IPS-NIHi7 (cell line): ENCODE data around the gene MANBA.
A peak's percentile ranks its signal among the peaks of the same experiment; 100 is the strongest.
"Not testable (repeated sequence)": the region's sequence is repeated elsewhere in the genome, so short reads cannot be mapped to it uniquely, and the experiment has no call there.

Source experiments
- DNase-seq: peaks from one replicate; pipeline ENCODE4 v3.0.0; 2012; ENCODE audit warnings: mixed read lengths; ENCODE audit errors: extremely low spot score

Gene MANBA

DNA sequence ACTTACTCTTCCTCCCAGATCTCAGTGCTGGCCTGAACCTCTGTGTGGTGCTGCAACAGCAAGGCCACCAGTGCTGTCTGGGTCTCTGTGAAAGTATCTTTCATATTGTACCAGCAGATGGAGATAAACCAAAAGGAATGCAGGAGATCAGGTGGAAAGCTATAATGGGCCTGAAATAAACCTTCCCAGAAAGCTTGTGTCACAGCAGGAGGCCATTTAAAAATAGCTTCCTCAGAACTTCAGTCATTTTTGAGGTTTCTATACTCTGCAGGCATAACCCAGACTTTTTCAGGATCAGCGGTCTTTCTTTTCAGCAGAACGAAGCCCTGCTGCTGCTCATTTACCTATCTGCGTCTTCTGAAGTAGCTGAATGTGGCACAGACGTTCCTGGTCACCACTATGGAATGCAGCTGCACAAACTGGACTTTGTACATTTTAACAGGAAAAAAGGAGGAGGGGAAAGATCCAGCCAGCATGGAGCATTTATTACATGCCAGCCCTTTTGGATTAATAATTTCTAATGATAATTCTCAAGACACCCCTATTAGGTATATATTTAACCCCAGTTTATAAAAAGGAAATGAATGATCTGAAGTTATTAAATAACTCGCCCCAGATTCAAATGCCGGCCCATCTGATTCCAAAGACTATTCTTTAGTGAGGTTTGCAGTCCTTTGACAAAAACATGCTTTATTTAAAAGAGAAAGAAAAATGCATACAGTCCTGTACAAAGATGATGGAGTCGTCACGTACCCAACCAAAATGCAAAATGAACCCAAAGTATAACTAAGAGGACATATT lies 139.9 kb downstream of the MANBA start:
- peak; percentile 45 for DNase-seq

DNA sequence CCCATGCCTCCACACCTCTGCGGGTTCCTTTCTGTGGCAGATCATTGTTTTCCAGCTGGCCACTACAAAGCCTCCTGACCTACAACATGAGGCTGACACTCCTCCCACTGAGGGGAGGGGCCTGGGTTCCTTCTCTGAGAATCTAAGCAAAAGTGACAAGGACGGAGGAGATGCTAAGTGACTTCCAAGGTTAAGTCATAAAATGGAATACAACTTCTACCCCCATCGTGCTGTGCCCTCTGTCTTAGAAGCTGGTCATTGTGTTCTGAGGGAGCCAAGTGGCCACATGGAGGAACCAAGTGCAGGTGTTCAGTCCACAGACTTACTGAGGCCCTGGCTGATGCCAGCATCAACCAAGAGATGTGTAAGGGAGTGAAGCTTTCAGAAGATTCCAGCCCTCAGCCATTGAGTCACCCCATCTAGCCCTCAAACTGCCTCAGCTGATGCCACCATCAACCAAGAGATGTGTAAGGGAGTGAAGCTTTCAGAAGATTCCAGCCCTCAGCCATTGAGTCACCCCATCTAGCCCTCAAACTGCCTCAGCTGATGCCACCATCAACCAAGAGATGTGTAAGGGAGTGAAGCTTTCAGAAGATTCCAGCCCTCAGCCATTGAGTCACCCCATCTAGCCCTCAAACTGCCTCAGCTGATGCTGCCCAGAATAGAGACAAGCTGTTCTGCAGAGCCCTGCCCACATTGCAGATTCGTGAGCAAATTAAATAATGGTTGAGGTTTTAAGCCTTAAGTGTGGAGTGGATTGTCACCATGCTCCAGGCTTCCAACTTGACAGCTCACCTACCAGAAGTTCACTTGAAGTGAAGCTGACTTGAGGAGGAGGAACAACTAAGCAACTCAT lies 140.8 kb downstream of the MANBA start:
- not testable (repeated sequence) for DNase-seq

DNA sequence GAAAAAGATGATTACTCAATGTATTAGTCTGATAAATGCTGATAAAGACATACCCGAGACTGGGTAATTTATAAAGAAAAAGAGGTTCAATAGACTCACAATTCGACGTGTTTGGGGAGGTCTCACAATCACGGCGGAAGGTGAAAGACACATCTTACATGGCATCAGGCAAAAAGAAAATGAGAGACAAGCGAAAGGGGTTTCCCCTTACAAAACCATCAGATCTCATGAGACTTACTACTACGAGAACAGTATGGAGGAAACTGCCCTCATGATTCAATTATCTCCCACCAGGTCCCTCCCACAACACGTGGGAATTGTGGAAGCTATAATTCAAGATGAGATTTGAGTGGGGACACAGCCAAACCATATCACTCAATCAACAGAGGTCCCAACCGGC lies 141.7 kb downstream of the MANBA start:
- DNase-seq = not testable (repeated sequence)

DNA sequence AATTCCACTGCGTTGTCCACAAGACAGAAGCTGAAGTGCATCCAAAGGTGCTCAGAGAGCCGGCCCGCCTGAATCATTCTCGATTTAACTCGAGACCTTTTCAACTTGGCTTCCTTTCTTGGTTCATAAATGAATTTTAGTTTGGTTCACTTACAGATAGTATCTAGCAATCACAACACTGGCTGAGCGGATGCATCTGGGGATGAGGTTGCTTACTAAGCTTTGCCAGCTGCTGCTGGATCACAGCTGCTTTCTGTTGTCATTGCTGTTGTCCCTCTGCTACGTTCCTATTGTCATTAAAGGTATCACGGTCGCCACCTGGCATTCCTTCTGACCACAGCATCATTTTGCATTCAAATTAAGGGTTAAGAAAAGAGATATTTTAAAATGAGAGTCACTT lies 144.1 kb downstream of the MANBA start:
- DNase-seq = peak; percentile 38

DNA sequence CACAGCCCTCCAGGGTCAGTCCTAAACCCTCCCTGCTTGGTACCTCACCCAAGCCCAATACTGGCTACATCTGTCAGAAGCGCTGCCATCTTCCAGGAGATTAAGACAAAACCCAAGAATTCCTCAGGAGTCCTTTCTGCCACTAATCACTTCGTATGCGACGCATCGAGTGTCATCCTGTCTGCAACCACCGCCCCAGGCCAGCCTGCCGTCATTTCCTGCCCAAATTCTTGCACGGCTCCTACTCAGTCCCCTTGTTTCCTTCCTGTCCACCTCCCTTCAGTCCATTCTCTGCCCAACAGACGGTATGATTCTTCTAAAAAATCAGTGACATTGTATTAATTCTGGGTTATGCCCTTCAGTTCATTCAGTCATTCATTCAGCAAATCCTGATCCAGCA lies 146.0 kb downstream of the MANBA start:
- no peak for DNase-seq

DNA sequence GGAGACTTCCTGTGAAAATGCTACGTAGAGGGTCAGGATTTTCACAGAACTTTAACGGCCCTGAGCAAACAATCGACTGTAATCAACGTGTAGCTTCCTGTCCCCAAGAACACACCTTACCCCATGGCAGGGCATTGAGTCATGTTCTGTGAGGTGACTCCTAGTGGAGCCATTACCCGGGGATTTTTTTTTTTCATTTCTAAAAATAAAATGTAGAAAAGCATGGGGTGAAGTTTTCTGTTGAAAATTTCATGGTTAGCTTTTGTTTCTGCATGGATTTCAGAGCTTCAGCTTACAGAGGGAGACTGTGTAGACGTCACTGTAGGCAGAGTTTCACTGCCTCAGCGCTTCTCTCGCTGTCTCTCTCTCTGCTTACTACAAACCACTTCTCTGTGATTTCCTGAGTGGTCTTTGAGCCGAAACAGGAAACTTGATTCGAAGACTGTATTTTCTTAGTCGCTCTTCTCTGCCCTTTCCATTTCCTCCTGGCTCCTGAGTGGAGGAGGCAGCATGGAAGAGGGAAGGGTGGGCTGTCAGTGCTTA lies 147.9 kb downstream of the MANBA start:
- DNase-seq = no peak

DNA sequence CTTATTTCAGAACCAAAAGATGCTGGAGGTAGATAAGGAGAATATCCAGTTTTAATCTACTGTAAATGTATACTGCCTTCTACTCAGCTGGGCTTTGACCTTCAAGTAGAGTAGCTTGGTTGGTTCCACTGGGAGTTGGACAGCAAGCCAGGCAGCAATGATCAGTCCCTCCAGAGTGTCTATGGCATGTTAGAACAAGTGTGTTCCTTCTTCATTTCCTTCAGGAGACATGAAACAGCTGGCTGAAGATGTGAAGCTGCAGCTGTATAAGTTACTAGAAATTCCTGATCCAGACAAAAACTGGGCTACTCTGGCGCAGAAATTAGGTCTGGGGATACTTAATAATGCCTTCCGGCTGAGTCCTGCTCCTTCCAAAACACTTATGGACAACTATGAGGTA lies 148.6 kb downstream of the MANBA start:
- DNase-seq = no peak

DNA sequence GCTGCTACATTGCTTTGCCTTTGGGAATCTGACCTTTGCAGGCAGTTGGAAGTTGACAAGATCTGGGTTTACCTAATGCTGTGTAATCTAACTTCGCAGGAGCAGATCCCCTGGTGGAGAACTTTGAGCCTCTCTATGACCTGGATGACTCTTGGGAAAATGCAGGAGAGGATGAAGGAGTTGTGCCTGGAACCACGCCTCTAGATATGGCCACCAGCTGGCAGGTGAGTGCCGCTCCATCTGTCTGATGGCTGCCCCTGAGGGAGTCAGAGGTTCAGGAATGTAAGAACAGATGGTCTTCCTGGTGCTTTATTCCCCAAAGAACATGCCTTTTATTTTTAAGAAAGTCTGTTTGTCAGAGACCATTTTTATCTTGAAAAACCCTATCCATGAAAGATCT lies 150.3 kb downstream of the MANBA start:
- no peak for DNase-seq

DNA sequence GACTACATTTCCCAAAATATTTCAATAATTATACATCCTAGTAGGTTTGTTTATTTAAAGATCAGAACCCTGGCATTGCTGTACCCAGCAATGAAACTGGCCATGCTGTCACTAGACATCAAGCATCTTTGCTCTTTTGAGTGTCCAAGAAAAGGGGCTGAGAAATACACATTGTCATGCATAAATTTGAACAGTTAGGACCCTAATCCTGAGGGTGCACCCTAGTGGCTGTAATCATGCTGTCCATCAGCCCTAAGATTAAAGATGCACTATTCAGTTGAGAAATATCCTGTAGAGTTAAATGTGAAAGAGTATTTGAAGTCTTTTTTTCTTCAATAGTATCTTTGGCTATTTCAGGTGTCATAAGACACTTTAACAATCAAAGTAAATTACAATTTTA lies 150.8 kb downstream of the MANBA start:
- DNase-seq = no peak

DNA sequence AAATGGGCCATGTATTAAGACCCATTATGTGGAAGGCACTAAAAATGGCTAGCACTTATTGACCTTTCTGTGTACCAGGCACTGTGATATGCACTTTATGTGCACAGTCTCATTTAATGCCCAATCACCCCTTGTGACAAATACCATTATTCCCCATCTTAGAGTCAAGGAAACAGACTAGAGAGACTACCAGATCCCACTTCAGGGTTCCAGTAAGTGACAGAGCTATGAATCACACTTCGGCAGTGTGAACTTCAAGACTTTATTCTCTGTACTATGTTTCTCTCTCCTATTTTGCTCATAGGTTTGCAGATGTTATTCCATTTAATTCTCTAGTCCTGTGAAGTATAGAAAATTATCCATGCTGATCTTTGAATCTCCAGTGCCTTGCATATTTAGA lies 152.6 kb downstream of the MANBA start:
- no peak for DNase-seq

DNA sequence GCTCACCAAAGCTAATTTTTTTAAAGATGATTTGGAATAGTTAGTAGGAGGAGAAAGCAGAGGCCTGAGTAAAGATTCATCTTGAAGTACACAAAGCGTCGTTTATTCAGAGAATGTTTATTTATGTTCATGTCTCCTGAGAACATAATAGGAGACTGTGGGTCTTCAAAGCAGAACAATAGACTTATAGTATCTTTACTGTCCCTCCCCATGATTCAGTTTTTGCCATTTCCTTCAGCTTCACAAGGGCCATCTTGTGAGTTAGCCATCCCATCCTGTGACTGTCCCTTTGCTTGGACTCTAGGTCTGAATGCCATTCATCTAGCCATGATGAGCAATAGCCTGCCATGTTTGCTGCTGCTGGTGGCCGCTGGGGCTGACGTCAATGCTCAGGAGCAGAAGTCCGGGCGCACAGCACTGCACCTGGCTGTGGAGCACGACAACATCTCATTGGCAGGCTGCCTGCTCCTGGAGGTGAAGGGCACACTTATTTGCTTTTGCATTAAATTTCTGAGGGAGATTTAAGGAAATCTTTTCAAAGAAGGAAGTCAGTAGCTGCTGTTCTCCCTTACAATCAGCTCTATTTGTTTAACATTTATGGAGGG lies 153.8 kb downstream of the MANBA start:
- no peak for DNase-seq

DNA sequence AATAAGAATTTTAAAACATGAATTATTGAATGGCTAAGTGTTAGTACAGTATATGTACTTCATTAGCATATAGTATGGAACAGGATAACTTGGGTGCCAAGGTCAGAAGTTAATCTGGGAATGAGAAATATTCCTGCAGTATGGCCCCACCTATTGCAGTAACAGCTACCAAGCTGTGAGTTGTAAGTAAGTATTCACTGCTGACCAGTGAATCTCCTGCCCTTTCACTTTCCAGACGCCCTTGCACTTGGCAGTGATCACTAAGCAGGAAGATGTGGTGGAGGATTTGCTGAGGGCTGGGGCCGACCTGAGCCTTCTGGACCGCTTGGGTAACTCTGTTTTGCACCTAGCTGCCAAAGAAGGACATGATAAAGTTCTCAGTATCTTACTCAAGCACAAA lies 154.5 kb downstream of the MANBA start:
- no peak for DNase-seq

DNA sequence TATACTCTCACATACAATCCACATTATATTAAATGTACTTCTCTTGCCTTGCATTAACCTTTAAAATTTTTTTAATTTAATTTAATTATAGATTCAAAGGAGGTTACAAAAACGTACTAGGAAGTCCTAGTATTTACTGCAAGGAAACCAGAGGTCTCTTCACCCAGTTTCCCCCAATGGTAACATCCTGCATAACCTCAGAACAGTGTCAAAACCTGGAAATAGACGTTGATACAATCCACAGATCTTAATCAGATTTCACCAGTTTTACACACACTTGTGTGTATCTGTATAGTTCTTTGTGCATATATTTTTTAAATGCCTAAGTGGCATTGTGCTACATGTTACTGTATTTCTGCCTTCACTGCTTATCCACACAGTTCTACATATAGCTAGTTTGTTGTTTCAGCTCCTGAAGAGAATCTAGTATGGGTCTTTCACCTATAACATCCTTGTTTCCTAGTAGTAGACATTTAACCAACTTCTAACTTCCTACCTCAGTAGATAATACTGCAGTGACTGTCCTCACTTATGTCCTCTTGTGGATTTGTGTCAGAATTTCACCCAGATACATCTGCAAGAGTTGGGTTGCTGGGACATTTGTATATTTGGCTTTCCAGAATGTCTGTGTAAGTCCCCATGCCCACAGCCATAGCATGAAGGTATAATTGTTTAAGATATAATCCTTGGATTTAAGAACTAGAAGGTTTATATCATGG lies 156.4 kb downstream of the MANBA start:
- no peak for DNase-seq

DNA sequence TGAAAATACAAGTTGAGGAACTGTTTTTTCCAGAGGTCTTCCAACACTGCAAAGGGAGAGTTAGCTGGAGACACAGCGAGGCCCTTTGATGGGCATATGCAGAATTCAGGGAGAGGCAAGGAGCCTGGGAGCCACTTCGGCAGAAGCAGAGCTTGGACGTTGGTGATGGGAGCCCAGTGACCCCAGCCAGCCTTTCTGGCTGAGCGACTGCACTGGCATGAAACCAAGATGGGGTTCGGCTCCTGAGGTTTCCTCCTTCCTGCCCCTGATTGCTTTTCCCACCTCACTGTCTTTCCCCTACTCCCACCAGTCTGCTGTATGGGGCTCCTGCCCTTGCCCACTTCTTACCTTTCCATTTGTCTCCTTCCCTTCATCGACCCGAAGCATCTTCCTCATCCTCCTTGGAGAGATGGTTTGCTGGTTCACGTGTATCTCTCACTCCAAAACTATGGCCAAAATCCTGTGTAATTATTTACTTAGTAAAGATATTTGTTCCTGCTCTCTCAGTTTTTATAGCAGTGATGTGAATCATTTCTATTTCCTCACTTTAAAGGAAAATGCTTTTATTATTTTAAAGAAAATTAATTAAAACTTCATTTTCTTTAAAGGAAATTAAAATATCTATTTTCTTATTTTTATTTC lies 159.1 kb downstream of the MANBA start:
- no peak for DNase-seq

DNA sequence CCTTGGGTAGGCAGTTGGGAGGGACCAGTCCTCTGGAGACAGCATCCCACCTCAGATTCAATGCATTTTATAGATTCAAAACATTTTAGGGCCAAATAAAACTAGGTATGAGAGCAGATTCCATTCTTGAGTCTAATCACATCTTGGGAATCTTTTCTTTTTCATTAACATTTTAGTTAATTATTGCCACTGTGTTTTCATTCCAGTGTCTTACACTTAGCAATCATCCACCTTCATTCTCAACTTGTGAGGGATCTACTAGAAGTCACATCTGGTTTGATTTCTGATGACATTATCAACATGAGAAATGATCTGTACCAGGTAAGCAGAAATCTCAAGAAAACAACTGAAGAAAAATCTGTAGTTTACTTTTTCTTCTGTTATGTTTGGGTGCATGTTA lies 160.1 kb downstream of the MANBA start:
- no peak for DNase-seq

DNA sequence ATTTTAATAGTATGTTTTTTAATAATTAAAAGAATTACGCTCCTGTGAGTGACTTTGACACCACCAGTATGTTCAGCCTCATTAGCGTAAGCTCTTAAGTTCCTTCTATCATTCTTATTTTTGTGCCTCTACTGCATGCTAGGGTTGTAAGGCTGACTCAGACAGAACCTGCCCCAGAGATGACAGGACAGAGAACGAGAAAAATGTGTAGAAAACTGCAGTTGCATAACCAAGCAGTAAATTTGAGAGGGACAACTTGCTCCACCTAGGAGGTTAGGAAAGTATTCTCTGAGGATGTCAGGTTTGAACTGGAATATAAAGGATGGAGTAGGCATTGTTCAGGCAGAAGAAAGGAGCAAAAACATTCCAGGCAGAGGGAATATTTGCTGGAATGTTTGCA lies 160.9 kb downstream of the MANBA start:
- no peak for DNase-seq

DNA sequence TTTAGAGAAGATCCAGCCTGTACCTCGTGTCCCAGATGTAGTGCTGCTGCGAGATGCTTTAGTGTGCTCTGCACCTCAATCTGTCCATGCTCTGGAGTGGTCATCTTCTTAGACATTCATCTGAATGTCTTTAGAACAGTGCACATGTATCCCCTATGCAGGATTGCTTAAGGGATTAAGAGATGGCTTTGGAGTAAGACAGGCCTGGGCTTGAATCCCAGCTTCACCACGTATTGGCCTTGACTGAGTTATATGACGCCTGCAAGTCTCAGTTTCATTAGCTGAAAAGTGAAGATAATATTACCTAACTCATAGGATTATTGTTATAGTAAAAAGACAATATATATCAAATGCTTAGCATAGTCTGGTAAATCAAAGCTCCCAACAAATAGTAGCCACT lies 161.3 kb downstream of the MANBA start:
- no peak for DNase-seq

DNA sequence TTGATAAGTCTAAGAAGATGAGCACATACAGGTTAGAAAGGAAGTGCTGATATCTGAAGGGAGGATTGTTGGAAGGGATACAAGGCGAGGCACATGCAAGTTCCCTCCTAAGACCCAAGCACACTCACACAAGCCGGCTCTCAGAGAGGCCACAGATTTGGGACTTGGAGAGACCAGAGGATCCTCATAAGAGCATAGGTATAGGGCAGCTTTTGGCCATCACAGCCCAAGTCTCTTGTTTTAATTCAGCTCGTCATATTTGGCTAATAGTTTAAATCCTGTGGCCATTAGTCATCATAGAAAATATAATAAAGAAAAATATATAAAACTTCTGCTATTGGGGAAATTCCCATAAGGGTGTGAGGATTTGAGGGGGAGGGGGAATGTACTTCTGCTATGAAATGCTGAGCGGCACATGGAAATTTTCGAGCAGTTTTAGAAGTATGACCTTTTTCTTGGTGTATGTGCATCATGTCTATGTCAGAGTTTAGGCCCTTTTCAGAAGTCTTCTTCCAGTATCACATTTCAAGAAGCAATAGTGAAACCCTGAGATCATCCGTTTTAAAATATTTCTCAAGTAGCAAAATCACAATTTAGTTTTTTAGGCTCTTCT lies 161.9 kb downstream of the MANBA start:
- DNase-seq = no peak

DNA sequence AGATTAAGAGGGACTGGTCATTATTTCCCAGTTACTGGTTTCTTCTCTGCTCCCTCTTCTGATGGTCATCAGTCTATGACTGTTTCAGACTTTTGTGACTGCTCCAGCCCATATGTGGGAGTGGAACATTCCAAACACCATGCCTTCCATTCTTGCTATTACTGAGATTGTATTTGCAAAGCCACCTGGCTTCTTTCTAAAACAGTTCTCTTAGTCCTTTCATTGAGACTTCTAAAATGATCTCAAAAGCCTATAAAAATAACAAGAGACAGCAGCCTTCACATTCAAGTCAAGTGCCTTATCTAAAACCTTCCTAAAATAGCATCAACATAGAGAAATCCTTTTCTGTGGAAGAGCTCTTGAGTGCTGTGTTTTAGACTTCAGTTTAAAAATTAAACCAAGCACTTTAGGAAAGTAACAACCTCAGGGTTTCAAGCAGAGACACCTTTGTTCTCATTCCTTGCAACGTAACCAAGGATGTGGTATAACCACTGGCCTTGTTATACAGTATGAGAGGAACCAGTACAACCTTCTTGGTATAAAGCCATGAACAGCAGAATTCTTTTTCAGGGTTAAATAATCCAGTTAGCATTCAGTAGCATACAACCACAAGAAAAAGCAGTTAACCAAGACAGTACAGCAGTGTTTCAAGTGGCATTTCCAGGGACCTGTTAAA lies 162.5 kb downstream of the MANBA start:
- DNase-seq = no peak

DNA sequence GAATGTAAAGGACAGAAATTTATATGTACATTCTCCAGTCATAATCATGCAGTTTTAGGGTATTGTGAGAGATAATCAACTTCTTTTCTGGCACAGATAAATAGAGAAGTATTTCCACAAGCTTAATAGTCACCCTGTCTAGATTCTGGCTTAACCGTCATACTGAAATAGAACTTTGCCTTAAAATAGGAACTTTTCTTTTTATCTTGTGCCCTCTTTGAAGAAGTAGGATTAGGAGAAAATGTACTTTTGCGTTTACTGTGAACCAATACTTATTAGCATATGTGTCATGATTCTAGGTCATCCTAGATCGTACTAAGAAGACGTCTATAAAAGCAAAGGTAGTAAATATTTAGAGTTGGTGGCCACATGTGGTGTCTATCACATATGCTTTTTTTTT lies 164.2 kb downstream of the MANBA start:
- no peak for DNase-seq
